VCaP (cell line): ENCODE data around the gene COQ8B.
A peak's percentile ranks its signal among the peaks of the same experiment; 100 is the strongest.

Experiments used
- H3K27ac ChIP-seq: fragments of 450-650 bp; 2 replicates; pipeline ENCODE4 v1.5.1; 2017
- TF ChIP-seq, protein P1 (sequence below): fragments of 450-650 bp; conservative IDR thresholded peaks from 2 replicates; pipeline ENCODE4 v1.5.1; 2017; ENCODE audit warnings: mild to moderate bottlenecking, moderate library complexity

COQ8B gene

DNA sequence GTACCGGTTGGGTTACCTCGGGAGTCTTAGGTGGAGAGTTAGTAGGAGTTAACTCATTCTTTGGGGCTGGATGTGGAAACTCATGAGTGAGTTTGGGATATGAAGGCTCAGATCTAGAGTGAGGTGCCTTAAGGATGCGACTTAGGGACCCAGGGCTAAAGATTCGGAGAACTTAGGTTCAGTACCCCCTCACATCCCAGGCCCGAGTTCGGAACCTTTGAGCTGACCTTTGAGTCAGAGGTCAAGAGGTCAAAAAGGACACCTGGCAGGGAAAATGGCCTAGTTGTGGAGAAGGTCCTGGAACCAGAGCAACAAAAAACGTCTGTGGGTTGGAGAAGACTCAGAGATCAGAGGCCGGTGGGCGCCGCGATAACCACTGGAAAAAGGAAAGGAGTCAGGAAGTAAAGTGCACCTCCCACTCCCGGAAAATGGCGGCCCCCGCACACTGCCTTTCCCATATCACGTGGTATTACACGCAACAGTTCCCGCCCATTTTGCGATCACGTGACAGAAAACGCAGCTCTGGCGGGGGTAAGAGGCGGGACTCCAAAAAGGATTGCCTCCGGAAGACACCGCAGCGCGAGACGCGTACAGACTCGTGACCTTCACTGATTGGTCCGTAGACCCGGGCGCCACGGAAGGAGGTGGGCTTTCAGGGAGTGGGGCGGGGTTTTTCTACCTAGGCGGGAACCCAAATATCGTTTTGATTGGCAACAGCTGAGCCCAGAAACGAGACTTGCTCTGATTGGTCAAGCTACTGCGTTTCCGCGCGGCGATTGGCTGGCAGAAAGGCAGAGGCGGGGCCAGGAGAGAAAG lies 33.6 kb upstream of the COQ8B start, which contains the start of gene ACTMAP:
Gene ACTMAP (minus strand): TSS at position 420 of the 816 bp plus-strand sequence. CDS start 674 bp downstream, outside the sequence.
- TF ChIP-seq, protein P1, sequence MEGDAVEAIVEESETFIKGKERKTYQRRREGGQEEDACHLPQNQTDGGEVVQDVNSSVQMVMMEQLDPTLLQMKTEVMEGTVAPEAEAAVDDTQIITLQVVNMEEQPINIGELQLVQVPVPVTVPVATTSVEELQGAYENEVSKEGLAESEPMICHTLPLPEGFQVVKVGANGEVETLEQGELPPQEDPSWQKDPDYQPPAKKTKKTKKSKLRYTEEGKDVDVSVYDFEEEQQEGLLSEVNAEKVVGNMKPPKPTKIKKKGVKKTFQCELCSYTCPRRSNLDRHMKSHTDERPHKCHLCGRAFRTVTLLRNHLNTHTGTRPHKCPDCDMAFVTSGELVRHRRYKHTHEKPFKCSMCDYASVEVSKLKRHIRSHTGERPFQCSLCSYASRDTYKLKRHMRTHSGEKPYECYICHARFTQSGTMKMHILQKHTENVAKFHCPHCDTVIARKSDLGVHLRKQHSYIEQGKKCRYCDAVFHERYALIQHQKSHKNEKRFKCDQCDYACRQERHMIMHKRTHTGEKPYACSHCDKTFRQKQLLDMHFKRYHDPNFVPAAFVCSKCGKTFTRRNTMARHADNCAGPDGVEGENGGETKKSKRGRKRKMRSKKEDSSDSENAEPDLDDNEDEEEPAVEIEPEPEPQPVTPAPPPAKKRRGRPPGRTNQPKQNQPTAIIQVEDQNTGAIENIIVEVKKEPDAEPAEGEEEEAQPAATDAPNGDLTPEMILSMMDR: no peak
- peak within 1 kb of the TSS; percentile 92 for H3K27ac ChIP-seq

DNA sequence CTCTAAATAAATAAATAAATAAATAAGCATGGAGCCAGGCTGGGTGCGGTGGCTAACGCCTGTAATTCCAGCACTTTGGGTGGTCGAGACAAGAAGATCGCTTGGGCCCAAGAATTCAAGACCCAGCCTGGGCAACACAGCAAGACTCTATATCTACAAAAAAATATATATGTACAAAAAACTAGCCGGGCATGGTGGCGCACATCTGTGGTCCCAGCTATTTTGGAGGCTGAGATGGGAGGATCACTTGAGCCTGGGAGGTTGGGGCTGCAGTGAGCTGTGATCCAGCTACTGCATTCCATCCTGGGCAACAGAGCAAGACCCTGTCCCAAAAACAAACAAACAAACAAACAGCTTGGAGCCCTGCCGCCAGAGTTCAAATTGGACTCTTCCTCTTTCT lies 30.9 kb upstream of the COQ8B start:
- no peak overlapping the region for H3K27ac ChIP-seq
- TF ChIP-seq, protein P1: no peak

GRCh38 chr19:40745402-40745780 lies 28.7 kb upstream of the COQ8B start:
- H3K27ac ChIP-seq: no peak overlapping the region
- TF ChIP-seq, protein P1: no peak

- H3K27ac ChIP-seq: no peak overlapping the region
These were observed 28.1 kb upstream of the COQ8B start for GRCh38 chr19:40744554-40745401.

DNA sequence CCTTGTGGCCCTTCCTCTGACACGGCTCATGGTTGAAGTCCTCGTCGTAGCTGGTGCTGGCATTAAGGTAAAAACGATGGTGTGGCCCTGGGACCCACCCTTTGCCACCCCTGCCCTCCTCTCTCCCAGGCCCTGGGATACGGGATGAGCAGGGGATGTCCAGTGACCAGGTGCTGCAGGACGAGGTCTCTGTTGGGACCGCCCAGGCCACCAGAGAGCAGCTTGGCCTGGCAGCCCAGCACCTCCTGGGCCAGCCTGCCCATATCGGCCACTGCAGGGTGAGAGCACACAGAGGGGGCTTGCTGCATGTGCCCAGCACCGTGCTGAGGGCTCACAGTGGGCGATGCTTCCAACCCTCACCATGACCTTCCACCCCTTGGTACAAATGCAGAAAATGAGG lies 27.2 kb upstream of the COQ8B start:
- TF ChIP-seq, protein P1: no peak

More at GRCh38 chr19:40744554-40745401, 28.1 kb upstream of the COQ8B start:
- TF ChIP-seq, protein P1: no peak

DNA sequence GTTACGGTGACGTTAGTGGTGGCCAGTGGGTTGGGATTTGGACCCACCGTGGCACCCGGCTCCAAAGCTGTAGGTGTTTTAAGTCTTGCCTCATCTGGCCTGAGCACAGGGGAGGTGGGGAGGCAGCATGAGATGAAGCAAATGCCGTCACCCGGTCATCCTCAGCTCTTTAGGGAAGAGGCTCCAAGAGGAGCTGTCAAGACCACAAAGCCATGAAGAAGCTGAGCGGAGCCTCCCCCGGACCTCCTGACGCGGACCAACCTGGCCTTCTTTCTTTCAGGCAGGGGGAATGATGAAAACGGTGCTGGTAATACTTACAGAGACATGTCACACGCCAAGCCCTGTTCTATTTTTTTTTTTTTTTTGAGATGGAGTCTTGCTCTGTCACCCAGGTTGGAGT lies 26.2 kb upstream of the COQ8B start:
- TF ChIP-seq, protein P1: no peak
- no peak overlapping the region for H3K27ac ChIP-seq

More for the DNA sequence above, 27.2 kb upstream of the COQ8B start:
- no peak overlapping the region for H3K27ac ChIP-seq

- H3K27ac ChIP-seq: no peak overlapping the region
- TF ChIP-seq, protein P1: no peak
These were observed 25.8 kb upstream of the COQ8B start for GRCh38 chr19:40742477-40742876.
